HEK293 (cell line): ENCODE results near the gene GNB3.

Source experiments
- CTCF ChIA-PET: fragments of 350-600 bp; formaldehyde crosslinking; extraction: SDS; loops from one replicate; lab custom pipeline; 2021; ENCODE audit warnings: antibody characterized with exemption; lab: Yijun Ruan, JAX
- POLR2A ChIA-PET: fragments of 300-600 bp; formaldehyde crosslinking; extraction: SDS; loops from one replicate; lab custom pipeline; 2020; ENCODE audit warnings: antibody characterized with exemption, inconsistent platforms; lab: Yijun Ruan, JAX
- H3K27ac ChIP-seq: fragments of 200-500 bp; sonication (Bioruptor generic); 2 replicates; pipeline ENCODE4 v1.5.1; 2014; ENCODE audit warnings: low read depth, low read length, control low read depth, inconsistent platforms; ENCODE audit errors: extremely low read depth
- H3K36me3 ChIP-seq, 2 experiments: fragments of 200-500 bp in 1 of 2; sonication (Bioruptor generic) in 1 of 2; 1 replicate in 1 of 2; 2 replicates in 1 of 2; pipeline ENCODE4 v1.5.1; 2014 to 2017; ENCODE audit warnings: inconsistent platforms in 2 of 2, low read length in 2 of 2; ENCODE audit not compliant: control insufficient read depth in 2 of 2, insufficient read depth in 1 of 2
- H3K4me1 ChIP-seq: fragments of 200-500 bp; sonication (Bioruptor generic); 2 replicates; pipeline ENCODE4 v1.5.1; 2014; ENCODE audit warnings: mild to moderate bottlenecking, low read length, inconsistent platforms; ENCODE audit not compliant: control insufficient read depth, insufficient read depth
- H3K4me3 ChIP-seq: 2 replicates; pipeline ENCODE4 v1.5.1; 2011; ENCODE audit warnings: low read depth, mild to moderate bottlenecking, control low read depth, low read length, moderate library complexity
- H3K9me3 ChIP-seq: fragments of 200-500 bp; sonication (Bioruptor generic); 2 replicates; pipeline ENCODE4 v1.5.1; 2014; ENCODE audit warnings: low read depth, low read length, inconsistent platforms; ENCODE audit not compliant: control insufficient read depth, insufficient read depth
- GLIS1 ChIP-seq: fragments of 450-650 bp; formaldehyde crosslinking; IDR thresholded peaks from 2 replicates; pipeline ENCODE4 v1.5.1; 2016; ENCODE audit warnings: missing biosample characterization, missing genetic modification characterization
- IKZF3 ChIP-seq: fragments of 450-650 bp; IDR thresholded peaks from 2 replicates; pipeline ENCODE4 v1.5.0; 2018; ENCODE audit warnings: missing biosample characterization, mild to moderate bottlenecking, missing genetic modification characterization, moderate library complexity
- INSM2 ChIP-seq: fragments of 450-650 bp; formaldehyde crosslinking; IDR thresholded peaks from 2 replicates; pipeline ENCODE4 v1.5.1; 2016; ENCODE audit warnings: missing biosample characterization, missing genetic modification characterization
- KLF10 ChIP-seq: fragments of 450-650 bp; IDR thresholded peaks from 2 replicates; pipeline ENCODE4 v1.5.1; 2018; ENCODE audit warnings: missing biosample characterization, mild to moderate bottlenecking, missing genetic modification characterization
- KLF17 ChIP-seq: fragments of 450-650 bp; formaldehyde crosslinking; IDR thresholded peaks from 2 replicates; pipeline ENCODE4 v1.5.1; 2016; ENCODE audit warnings: missing biosample characterization, missing genetic modification characterization
- KLF8 ChIP-seq: fragments of 450-650 bp; formaldehyde crosslinking; IDR thresholded peaks from 2 replicates; pipeline ENCODE4 v1.5.1; 2016; ENCODE audit warnings: missing biosample characterization, missing genetic modification characterization
- KLF9 ChIP-seq: fragments of 450-650 bp; formaldehyde crosslinking; IDR thresholded peaks from 2 replicates; pipeline ENCODE4 v1.5.1; 2016; ENCODE audit warnings: missing biosample characterization, missing genetic modification characterization, low read depth
- SETDB1 ChIP-seq: IDR thresholded peaks from one replicate; pipeline ENCODE4 v1.6.1; 2017; ENCODE audit warnings: mild to moderate bottlenecking, low read length, moderate library complexity, mixed read lengths; ENCODE audit not compliant: insufficient read length
- SP3 ChIP-seq: fragments of 450-650 bp; formaldehyde crosslinking; IDR thresholded peaks from 2 replicates; pipeline ENCODE4 v1.5.1; 2016; ENCODE audit warnings: missing biosample characterization, missing genetic modification characterization
- ZBTB44 ChIP-seq: fragments of 450-650 bp; IDR thresholded peaks from 2 replicates; pipeline ENCODE4 v1.5.1; 2018; ENCODE audit warnings: missing biosample characterization, mild to moderate bottlenecking, missing genetic modification characterization
- ZFHX2 ChIP-seq: fragments of 450-650 bp; formaldehyde crosslinking; conservative IDR thresholded peaks from 2 replicates; pipeline ENCODE4 v1.5.1; 2016; ENCODE audit warnings: missing biosample characterization, missing genetic modification characterization
- ZNF184 ChIP-seq: fragments of 450-650 bp; IDR thresholded peaks from 2 replicates; pipeline ENCODE4 v1.5.1; 2018; ENCODE audit warnings: missing biosample characterization, mild to moderate bottlenecking, missing genetic modification characterization
- ZNF2 ChIP-seq: fragments of 450-650 bp; formaldehyde crosslinking; IDR thresholded peaks from 2 replicates; pipeline ENCODE4 v1.5.1; 2016; ENCODE audit warnings: missing biosample characterization, missing genetic modification characterization
- ZNF335 ChIP-seq: fragments of 450-650 bp; formaldehyde crosslinking; conservative IDR thresholded peaks from 2 replicates; pipeline ENCODE4 v1.5.1; 2016; ENCODE audit warnings: missing biosample characterization, missing genetic modification characterization
- ZNF433 ChIP-seq: fragments of 450-650 bp; formaldehyde crosslinking; IDR thresholded peaks from 2 replicates; pipeline ENCODE4 v1.5.1; 2016; ENCODE audit warnings: missing biosample characterization, missing genetic modification characterization, low read depth
- ZNF501 ChIP-seq: fragments of 450-650 bp; formaldehyde crosslinking; IDR thresholded peaks from 2 replicates; pipeline ENCODE4 v1.5.1; 2016; ENCODE audit warnings: missing biosample characterization, missing genetic modification characterization
- ZNF600 ChIP-seq: fragments of 450-650 bp; formaldehyde crosslinking; IDR thresholded peaks from 2 replicates; pipeline ENCODE4 v1.5.1; 2016; ENCODE audit warnings: missing biosample characterization, missing genetic modification characterization
- ZNF660 ChIP-seq: fragments of 450-650 bp; IDR thresholded peaks from 2 replicates; pipeline ENCODE4 v1.5.1; 2018; ENCODE audit warnings: missing biosample characterization, mild to moderate bottlenecking, missing genetic modification characterization
- ZNF76 ChIP-seq: fragments of 450-650 bp; formaldehyde crosslinking; IDR thresholded peaks from 2 replicates; pipeline ENCODE4; 2016; ENCODE audit warnings: low read depth, missing biosample characterization, missing genetic modification characterization, borderline replicate concordance
- ZSCAN16 ChIP-seq: fragments of 450-650 bp; formaldehyde crosslinking; IDR thresholded peaks from 2 replicates; pipeline ENCODE4 v1.5.1; 2016; ENCODE audit warnings: missing biosample characterization, missing genetic modification characterization
- TF ChIP-seq, protein P1 (sequence below): sonication (generic); formaldehyde crosslinking; IDR thresholded peaks from 2 replicates; pipeline ENCODE4 v1.8.1; 2022; ENCODE audit warnings: mild to moderate bottlenecking, moderate library complexity, missing genetic modification reagents
- TF ChIP-seq, protein P2 (sequence below): fragments of 450-650 bp; formaldehyde crosslinking; IDR thresholded peaks from 2 replicates; pipeline ENCODE4 v1.5.1; 2016; ENCODE audit warnings: missing biosample characterization, missing genetic modification characterization
- TF ChIP-seq, protein P3 (sequence below): fragments of 450-650 bp; formaldehyde crosslinking; IDR thresholded peaks from 2 replicates; pipeline ENCODE4 v1.5.1; 2016; ENCODE audit warnings: missing biosample characterization, missing genetic modification characterization, low read depth

The GNB3 gene

GRCh38 chr12:6851153-6851920 is 10.6 kb downstream of the GNB3 start, which contains the start of gene CDCA3:
CDCA3 (minus strand) TSS chr12:6851286; CDS start chr12:6850952, 334 bp downstream.
- CTCF ChIA-PET: interaction anchor here (0.5 to 8.4 kb wide), 16 partner anchors 9 to 286 kb away, joined by 3 to 71 read pairs (median 4); partner anchors contain the start of genes GNB3, MLF2, P3H3 and SPSB2
- Histone ChIP-seq H3K9me3 (no peaks in the 10 kb centered on the region), H3K4me1 (peaks cover 11% of the 10 kb centered on the region), H3K36me3 (peaks cover 21 to 66% of the 10 kb centered on the region in 2 experiments), H3K27ac (peak within 1 kb of the TSS; percentile 58), H3K4me3 (peak within 1 kb of the TSS; percentile 76)
- POLR2A ChIA-PET: interaction anchor here (0.6 to 7.1 kb wide), 42 partner anchors 8 to 1330 kb away, joined by 3 to 183 read pairs (median 5); partner anchors contain the start of genes C12orf57, COPS7A, GAPDH and GNB3
- TF ChIP-seq INSM2 (tag by site-specific recombination): peak; percentile 48; the same call in 1 of the 2 replicates
- peak; percentile 8; the same call in 1 of the 2 replicates for TF ChIP-seq ZNF660 (tag by site-specific recombination)
- peak; percentile 45 for TF ChIP-seq KLF10 (tag by site-specific recombination)
- TF ChIP-seq KLF17 (tag by site-specific recombination): 0 out of 2 replicates have a peak, but pooled peaks have one; percentile 31
- TF ChIP-seq ZNF335 (tag by site-specific recombination): no peak
- no peak for TF ChIP-seq SETDB1
- peak; percentile 88 for TF ChIP-seq ZNF76
- peak; percentile 83 for TF ChIP-seq ZBTB44
- TF ChIP-seq ZFHX2 (tag by site-specific recombination): peak; percentile 28
- peak; percentile 32; the same call in 1 of the 2 replicates for TF ChIP-seq ZNF501 (tag by site-specific recombination)
- TF ChIP-seq KLF9: peak; percentile 93
- peak; percentile 46; the same call in 1 of the 2 replicates for TF ChIP-seq ZNF2 (tag by site-specific recombination)
- TF ChIP-seq ZNF184 (tag by site-specific recombination): no peak; the same call in 1 of the 2 replicates
- TF ChIP-seq GLIS1 (tag by site-specific recombination): no peak; the same call in 1 of the 2 replicates
- TF ChIP-seq ZNF433 (tag by site-specific recombination): no peak
- TF ChIP-seq, protein P1, sequence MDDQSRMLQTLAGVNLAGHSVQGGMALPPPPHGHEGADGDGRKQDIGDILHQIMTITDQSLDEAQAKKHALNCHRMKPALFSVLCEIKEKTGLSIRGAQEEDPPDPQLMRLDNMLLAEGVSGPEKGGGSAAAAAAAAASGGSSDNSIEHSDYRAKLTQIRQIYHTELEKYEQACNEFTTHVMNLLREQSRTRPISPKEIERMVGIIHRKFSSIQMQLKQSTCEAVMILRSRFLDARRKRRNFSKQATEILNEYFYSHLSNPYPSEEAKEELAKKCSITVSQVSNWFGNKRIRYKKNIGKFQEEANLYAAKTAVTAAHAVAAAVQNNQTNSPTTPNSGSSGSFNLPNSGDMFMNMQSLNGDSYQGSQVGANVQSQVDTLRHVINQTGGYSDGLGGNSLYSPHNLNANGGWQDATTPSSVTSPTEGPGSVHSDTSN: peak; percentile 94
- TF ChIP-seq, protein P2, sequence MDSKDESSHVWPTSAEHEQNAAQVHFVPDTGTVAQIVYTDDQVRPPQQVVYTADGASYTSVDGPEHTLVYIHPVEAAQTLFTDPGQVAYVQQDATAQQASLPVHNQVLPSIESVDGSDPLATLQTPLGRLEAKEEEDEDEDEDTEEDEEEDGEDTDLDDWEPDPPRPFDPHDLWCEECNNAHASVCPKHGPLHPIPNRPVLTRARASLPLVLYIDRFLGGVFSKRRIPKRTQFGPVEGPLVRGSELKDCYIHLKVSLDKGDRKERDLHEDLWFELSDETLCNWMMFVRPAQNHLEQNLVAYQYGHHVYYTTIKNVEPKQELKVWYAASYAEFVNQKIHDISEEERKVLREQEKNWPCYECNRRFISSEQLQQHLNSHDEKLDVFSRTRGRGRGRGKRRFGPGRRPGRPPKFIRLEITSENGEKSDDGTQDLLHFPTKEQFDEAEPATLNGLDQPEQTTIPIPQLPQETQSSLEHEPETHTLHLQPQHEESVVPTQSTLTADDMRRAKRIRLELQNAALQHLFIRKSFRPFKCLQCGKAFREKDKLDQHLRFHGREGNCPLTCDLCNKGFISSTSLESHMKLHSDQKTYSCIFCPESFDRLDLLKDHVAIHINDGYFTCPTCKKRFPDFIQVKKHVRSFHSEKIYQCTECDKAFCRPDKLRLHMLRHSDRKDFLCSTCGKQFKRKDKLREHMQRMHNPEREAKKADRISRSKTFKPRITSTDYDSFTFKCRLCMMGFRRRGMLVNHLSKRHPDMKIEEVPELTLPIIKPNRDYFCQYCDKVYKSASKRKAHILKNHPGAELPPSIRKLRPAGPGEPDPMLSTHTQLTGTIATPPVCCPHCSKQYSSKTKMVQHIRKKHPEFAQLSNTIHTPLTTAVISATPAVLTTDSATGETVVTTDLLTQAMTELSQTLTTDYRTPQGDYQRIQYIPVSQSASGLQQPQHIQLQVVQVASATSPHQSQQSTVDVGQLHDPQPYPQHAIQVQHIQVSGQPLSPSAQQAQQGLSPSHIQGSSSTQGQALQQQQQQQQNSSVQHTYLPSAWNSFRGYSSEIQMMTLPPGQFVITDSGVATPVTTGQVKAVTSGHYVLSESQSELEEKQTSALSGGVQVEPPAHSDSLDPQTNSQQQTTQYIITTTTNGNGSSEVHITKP (tag by site-specific recombination): peak; percentile 52
- TF ChIP-seq, protein P3, sequence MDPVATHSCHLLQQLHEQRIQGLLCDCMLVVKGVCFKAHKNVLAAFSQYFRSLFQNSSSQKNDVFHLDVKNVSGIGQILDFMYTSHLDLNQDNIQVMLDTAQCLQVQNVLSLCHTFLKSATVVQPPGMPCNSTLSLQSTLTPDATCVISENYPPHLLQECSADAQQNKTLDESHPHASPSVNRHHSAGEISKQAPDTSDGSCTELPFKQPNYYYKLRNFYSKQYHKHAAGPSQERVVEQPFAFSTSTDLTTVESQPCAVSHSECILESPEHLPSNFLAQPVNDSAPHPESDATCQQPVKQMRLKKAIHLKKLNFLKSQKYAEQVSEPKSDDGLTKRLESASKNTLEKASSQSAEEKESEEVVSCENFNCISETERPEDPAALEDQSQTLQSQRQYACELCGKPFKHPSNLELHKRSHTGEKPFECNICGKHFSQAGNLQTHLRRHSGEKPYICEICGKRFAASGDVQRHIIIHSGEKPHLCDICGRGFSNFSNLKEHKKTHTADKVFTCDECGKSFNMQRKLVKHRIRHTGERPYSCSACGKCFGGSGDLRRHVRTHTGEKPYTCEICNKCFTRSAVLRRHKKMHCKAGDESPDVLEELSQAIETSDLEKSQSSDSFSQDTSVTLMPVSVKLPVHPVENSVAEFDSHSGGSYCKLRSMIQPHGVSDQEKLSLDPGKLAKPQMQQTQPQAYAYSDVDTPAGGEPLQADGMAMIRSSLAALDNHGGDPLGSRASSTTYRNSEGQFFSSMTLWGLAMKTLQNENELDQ (tag by site-specific recombination): no peak
- TF ChIP-seq ZNF600 (tag by site-specific recombination): peak; percentile 84; the same call in 1 of the 2 replicates
- TF ChIP-seq KLF8: peak; percentile 44; the same call in 1 of the 2 replicates
- TF ChIP-seq ZSCAN16 (tag by site-specific recombination): no peak
- no peak; the same call in 1 of the 2 replicates for TF ChIP-seq IKZF3 (tag by site-specific recombination)
- peak; percentile 77 for TF ChIP-seq SP3 (tag by site-specific recombination)
